HG02885 (cell line): ENCODE measurements around the gene MEIS2.

Source experiments
- ATAC-seq: cut with Tn5 transposase; IDR thresholded peaks from one replicate; pipeline ENCODE4 v1.9.1; 2021; ENCODE audit warnings: mild to moderate bottlenecking; ENCODE audit not compliant: unreplicated experiment, poor library complexity

The MEIS2 gene

DNA sequence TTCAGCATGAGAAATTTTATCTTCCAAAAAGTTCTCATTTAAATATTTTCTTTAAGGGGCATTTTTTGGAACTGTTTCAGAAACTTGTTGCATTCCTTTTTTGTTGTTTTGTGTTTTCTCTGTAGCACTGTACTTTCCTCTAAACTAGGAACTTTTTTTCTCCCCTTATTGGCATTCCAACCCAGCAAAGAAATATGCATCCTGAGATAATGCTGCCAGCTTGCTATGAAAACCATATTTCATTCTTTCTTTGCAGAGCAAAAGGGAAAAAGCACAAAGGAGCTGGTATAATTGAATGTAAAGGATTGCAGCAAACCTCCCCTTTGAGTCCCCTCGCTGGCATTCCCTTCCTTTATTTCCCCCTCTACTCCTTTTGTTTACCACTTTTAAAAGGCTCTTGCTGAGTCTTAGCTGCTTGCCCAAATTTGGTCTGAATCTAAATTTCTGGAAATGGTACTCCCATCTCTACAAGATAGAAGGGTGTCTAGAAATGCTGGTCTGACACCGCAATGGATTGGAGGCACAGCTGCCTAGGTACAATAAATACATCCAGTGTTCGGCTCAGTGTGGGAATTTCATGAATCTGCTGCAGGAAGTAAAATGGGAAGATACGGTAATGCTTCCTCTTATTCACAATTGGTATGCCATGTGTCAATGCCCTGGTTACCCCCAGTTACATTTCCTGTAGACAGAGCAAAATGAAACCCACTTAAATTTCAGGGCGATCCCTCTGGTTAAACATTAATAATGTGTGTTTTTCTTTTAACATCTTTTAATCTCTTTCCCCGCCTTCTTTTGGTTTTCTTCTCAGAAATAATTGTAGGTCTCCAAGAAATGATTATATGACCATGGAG is 156.6 kb downstream of the MEIS2 start:
- ATAC-seq, result no peak

DNA sequence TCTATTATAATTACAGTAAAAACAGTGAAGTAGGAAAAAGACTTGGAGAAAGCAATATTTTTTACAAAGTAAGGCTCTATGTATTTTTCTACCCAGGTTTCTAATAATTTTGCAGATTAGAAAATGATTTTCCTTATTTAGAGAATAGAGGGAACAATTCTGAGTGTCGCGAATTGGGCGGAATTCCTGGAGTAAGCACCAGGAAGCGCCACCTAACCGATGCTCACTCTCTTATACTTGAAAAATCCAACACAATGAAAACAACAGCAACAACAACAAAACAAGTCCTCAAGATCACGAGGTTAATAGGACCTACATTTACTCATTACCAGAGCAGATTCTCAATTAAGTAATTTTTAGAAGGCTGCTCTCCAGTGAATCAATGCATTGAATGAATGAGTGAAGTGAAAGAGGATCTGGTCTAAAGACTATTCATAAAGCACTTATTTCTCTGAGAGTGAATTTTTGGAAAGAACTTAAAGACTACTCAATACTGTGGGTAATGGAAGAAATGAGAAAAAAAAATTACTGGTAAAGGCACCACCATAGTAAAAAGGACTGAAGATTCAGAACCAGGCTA is 158.0 kb downstream of the MEIS2 start:
- no peak for ATAC-seq

DNA sequence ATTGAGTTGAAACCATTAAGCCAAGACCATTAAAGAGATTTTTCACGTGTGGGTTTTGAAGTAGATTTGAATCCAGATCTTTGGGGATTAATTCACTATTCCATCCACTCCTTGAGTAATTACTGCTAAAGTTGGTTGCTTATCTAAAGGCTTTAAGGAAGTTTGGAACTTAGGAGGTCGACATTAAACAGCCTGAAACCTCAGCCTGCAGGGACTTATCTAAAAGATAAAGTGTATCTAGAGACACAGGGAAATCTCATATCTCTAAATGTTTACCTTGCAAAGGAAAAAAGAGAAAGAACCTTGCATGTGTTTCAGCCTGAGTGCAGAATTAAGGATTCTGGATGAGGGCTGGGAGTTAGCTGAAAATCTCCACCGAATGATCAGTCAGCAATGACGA is 158.6 kb downstream of the MEIS2 start:
- ATAC-seq, result no peak

- ATAC-seq, result no peak
These were observed 159.6 kb downstream of the MEIS2 start for GRCh38 chr15:36940636-36941260.

- ATAC-seq, result no peak
These were observed 160.1 kb downstream of the MEIS2 start for GRCh38 chr15:36940219-36940618.

DNA sequence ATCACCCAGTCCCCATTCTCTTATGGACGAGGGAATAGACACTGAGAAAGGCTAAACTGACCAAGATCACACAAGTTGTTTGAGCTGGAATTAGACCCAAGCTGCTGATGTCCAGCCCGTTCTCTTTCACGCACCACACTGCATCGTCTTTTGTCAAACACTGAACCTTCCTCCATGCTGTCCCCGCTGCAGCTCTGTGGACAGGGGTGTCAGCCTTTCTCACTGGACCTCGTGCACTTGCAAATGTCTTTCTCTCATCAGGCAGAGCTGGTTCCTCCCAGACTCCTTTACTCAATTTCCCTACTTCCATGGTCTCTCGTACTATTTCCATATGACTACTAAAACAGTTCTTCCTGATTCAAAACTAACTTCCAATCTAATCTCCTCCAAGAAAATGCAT is 161.6 kb downstream of the MEIS2 start:
- no peak for ATAC-seq

DNA sequence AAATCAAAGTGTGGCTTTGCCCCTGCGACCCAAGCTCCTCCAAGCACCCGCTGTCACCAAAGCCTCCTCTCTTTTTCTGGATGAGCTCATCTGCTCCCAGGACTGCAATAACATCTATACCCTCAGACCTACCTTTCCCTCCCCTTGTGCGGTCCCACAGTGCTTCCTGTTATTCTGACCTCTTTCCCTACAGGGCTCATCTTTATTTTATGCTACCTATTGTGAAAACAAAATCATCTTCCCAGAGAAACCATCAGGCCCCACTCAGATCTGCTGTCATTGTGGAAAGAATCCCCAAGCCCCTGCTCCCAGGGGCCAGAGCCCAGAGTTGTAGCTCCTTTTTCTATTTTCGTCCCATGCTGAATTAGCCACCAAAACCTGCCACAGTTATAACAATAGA is 162.2 kb downstream of the MEIS2 start:
- no peak for ATAC-seq

GRCh38 chr15:36936613-36937012 is 163.7 kb downstream of the MEIS2 start:
- no peak for ATAC-seq

- no peak for ATAC-seq
These were observed 166.9 kb downstream of the MEIS2 start for GRCh38 chr15:36933255-36933990.

- no peak for ATAC-seq
These were observed 168.3 kb downstream of the MEIS2 start for GRCh38 chr15:36932070-36932469.

GRCh38 chr15:36931434-36931833 is 168.9 kb downstream of the MEIS2 start:
- no peak for ATAC-seq

DNA sequence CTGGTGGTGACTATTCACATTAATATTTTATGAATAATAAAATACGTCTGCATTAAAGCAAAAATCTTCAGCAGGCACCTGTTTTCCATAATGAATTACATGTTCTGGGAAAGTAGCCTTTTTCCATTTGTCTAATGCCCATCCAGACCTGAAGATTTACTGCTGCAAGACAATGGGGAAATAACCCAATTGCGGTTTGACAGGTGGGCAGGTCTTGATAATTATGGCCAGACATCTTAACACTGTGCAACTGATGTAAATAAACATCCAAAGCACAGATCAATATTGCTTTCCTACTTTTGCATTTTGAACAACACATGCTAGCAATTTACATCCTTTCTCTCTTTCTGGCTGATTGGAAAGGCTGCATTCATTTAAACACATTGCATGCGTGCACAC is 173.9 kb downstream of the MEIS2 start:
- ATAC-seq, result no peak

- ATAC-seq, result no peak
These were observed 174.5 kb downstream of the MEIS2 start for GRCh38 chr15:36925653-36926426.

DNA sequence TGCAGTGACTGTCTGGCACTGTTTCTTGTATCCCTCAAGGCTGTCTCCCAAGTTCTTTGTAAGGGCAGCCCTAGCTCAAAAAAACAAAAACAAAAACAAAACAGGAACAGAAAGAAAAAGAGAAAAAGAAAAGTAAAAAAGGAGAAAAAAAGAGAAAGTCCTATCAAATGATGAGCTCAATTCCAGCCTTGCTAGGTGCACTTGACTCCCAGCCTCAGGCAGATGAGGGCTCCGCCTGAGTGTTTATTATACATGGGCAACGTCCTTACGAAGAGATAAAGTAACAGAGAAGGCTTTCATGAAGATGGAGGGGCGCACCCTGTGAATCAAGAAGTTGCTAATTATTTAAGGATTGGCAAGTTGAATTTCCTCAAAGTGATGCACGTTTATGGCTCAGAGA is 175.3 kb downstream of the MEIS2 start:
- no peak for ATAC-seq

DNA sequence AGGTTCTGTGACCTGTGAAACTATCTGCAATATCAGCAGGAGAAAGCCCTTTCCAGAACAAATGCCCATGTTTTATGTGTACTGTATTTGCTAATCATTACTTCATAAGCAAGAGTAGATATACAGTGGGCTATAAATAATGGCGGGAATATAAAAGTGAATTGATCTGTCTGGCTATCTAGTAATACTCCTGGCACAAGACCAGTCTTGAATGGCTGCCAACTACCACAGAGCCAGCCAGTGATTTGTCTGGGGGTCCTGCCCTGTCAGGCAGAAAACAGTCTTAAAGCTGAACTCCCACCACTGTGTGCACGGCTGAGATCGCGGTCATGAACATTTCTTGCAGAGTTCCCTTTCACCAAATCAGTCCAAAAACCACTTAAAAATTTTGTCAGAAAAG is 176.3 kb downstream of the MEIS2 start:
- ATAC-seq, result no peak

DNA sequence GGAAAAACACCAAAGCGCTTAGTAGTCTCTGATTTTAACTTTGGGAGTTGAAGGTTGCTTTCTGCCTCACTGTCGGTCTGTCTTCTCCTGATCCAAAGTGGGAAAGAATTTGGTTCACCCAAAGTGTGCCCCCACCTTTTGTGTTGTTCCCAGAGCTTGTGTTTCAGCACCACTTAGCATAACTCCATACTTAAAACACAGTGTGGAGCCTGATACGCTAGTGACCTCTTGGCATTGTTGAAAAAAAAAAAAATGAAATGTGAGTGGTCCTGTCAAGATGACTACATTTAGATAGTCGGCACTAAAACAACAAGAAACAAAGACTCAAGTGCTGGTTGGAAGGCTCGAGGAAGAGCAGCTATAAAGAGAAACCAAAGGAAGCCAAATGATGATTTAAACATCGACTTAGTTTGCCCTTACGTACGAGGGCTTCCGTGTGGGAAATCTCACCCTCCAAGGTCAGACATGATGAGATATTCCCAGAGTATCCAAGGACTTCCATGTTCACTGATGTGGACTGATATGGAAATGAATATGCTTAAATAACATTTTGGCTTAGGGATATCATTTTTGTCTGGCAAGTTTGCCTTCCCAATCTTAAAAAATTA is 178.8 kb downstream of the MEIS2 start:
- no peak for ATAC-seq

- no peak for ATAC-seq
These were observed 182.7 kb downstream of the MEIS2 start for GRCh38 chr15:36917411-36918267.

- no peak for ATAC-seq
These were observed 185.2 kb downstream of the MEIS2 start for GRCh38 chr15:36914960-36915808.
